ENCODE data around the gene CACTIN.

GRCh38 chr19:3626473-3627350, at the start of gene CACTIN:
- peak in 2 of 4 experiments; percentile 51 to 53 for TF ChIP-seq CTCF (IDR thresholded peaks at IDR 0.05)
- TF ChIP-seq POLR2A (IDR thresholded peaks at IDR 0.05) = peak; percentile 32 to 78

All from uterus (tissue), 2 donors.